ENCODE data around the gene SEC14L1.

- TF ChIP-seq POLR2AphosphoS5 (IDR thresholded peaks at IDR 0.05) (no peak), CTCF (IDR thresholded peaks at IDR 0.05) (no peak), POLR2A (IDR thresholded peaks at IDR 0.05) (no peak), EP300 (IDR thresholded peaks at IDR 0.05) (no peak)
Measured at GRCh38 chr17:77230436-77230830, 89.7 kb downstream of the SEC14L1 start.
